Tibial nerve (tissue), 3 donors: Measurements from ENCODE around the gene COA1.

Experiments
- CTCF ChIP-seq, 5 experiments: fragments of 200-600 bp in 3 of 5; fragments of 450-650 bp in 2 of 5; sonication (generic) in 3 of 5; IDR thresholded peaks; one replicate each; pipeline ENCODE4 v1.5.1; 2016 to 2019; ENCODE audit warnings: antibody characterized with exemption in 5 of 5, mild to moderate bottlenecking in 3 of 5, moderate library complexity in 2 of 5
- POLR2A ChIP-seq, 2 donors: fragments of 450-650 bp; IDR thresholded peaks; one replicate each; pipeline ENCODE4 v1.6.1; 2017; ENCODE audit warnings: antibody characterized with exemption in 2 of 2, mild to moderate bottlenecking in 2 of 2, moderate library complexity in 2 of 2

GRCh38 chr7:43695365-43695764 is 34.0 kb downstream of the COA1 start:
- no peak for TF ChIP-seq POLR2A (IDR thresholded peaks at IDR 0.05)
- TF ChIP-seq CTCF (IDR thresholded peaks at IDR 0.05) = no peak
